ENCODE measurements around the gene EPN1. TPM values are rescaled to one million over a fixed set of nuclear protein-coding genes. Genes with fewer than 3 reads are reported as not detected.

The EPN1 gene
- total and polyA plus RNA-seq, 2 of the 13 experiments (the other 11 are each of a cell fraction or from before 2014, with no cell fraction given): 28.9 to 31.7 TPM

GRCh38 chr19:55674841-55675660 is at the start of gene EPN1 (continued):
- TF ChIP-seq TEF (CRISPR knock-in tag; IDR thresholded peaks at IDR 0.05): no peak
- TF ChIP-seq ZNF460 (CRISPR knock-in tag; IDR thresholded peaks at IDR 0.05; ENCODE audit: borderline replicate concordance): no peak
- no peak for TF ChIP-seq PPARG (CRISPR knock-in tag; conservative IDR thresholded peaks at IDR 0.05)
- TF ChIP-seq MXD1 (CRISPR knock-in tag; IDR thresholded peaks at IDR 0.05): no peak; the same call in 1 of the 2 replicates
- no peak for TF ChIP-seq CEBPG (CRISPR knock-in tag; IDR thresholded peaks at IDR 0.05)
- TF ChIP-seq ZNF749 (CRISPR knock-in tag; IDR thresholded peaks at IDR 0.05; ENCODE audit: borderline replicate concordance): peak; percentile 18; the same call in 1 of the 2 replicates
- peak; percentile 85; the same call in 1 of the 2 replicates for TF ChIP-seq POLR2AphosphoS2 (IDR thresholded peaks at IDR 0.05; ENCODE audit: low read depth, low read length)
- no peak for TF ChIP-seq NFIC (IDR thresholded peaks at IDR 0.05; ENCODE audit: low read length)
- peak; percentile 62 for TF ChIP-seq YY1 (IDR thresholded peaks at IDR 0.05; ENCODE audit: insufficient read depth, insufficient replicate concordance, low read depth, low read length)
- TF ChIP-seq POLR2A (IDR thresholded peaks at IDR 0.05; ENCODE audit: insufficient read depth in 1 of 2, low read depth in 2 of 2, low read length in 2 of 2): peak in 1 of 2 experiments; percentile 72; a peak in 2 of 4 replicates
- no peak for TF ChIP-seq ZNF512B (CRISPR knock-in tag; IDR thresholded peaks at IDR 0.05; ENCODE audit: borderline replicate concordance)
- no peak for TF ChIP-seq ZKSCAN5 (CRISPR knock-in tag; IDR thresholded peaks at IDR 0.05)
- peak; percentile 99 for TF ChIP-seq AKAP8 (CRISPR knock-in tag; IDR thresholded peaks at IDR 0.05)
- TF ChIP-seq ZNF546 (CRISPR knock-in tag; conservative IDR thresholded peaks at IDR 0.05): peak; percentile 19; the same call in 1 of the 2 replicates
- no peak for TF ChIP-seq SETDB1 (CRISPR knock-in tag; IDR thresholded peaks at IDR 0.05; ENCODE audit: borderline replicate concordance)
- TF ChIP-seq ZFYVE20 (CRISPR knock-in tag; IDR thresholded peaks at IDR 0.05; ENCODE audit: borderline replicate concordance, low read depth): no peak
- no peak for TF ChIP-seq E2F5 (CRISPR knock-in tag; conservative IDR thresholded peaks at IDR 0.05)
- peak; percentile 33; the same call in 1 of the 2 replicates for TF ChIP-seq TAF1 (CRISPR knock-in tag; IDR thresholded peaks at IDR 0.05)
- TF ChIP-seq MEIS1 (CRISPR knock-in tag; IDR thresholded peaks at IDR 0.05; ENCODE audit: borderline replicate concordance): no peak
- no peak for TF ChIP-seq ZNF850 (CRISPR knock-in tag; conservative IDR thresholded peaks at IDR 0.05)
- TF ChIP-seq HNF1B (CRISPR knock-in tag; IDR thresholded peaks at IDR 0.05): peak; percentile 68; the same call in 1 of the 2 replicates
- no peak for TF ChIP-seq GATA4 (IDR thresholded peaks at IDR 0.05; ENCODE audit: borderline replicate concordance, low read depth)
- TF ChIP-seq ZNF891 (CRISPR knock-in tag; IDR thresholded peaks at IDR 0.05): no peak
- TF ChIP-seq ZNF441 (CRISPR knock-in tag; IDR thresholded peaks at IDR 0.05; ENCODE audit: borderline replicate concordance): no peak
